T-cell (primary cell): Measurements from ENCODE around the gene MFN2. TPM values are rescaled to one million over a fixed set of nuclear protein-coding genes. Genes with fewer than 3 reads are reported as not detected.
A peak's percentile ranks its signal among the peaks of the same experiment; 100 is the strongest.
"Not testable (repeated sequence)": the region's sequence is repeated elsewhere in the genome, so short reads cannot be mapped to it uniquely, and the experiment has no call there.

ENCODE experiments used
- ATAC-seq, 4 experiments: fragments of 200-7000 bp in 3 of 4; fragments of 150-1000 bp in 1 of 4; cut with Tn5 transposase; replicated peaks in 1 of 4; 1 replicate in 3 of 4; 2 replicates in 1 of 4; pipeline ENCODE4 v1.10.0; 2021; ENCODE audit warnings: moderate library complexity in 3 of 4, mild to moderate bottlenecking in 2 of 4, moderate number of reproducible peaks in 1 of 4
- CTCF ChIA-PET, 2 donors: fragments of 300-600 bp; sonication (Branson Sonifier 250); formaldehyde crosslinking; loops; one replicate each; lab custom pipeline; 2022; ENCODE audit warnings: antibody characterized with exemption in 2 of 2; lab: Charles Lee
- POLR2A ChIA-PET, 2 donors: fragments of 300-600 bp; sonication (Branson Sonifier 250); formaldehyde crosslinking; loops; one replicate each; lab custom pipeline; 2022; ENCODE audit warnings: antibody characterized with exemption in 2 of 2; lab: Charles Lee
- DNase-seq, 35 experiments: peaks; one replicate each; pipeline versions ENCODE4 v3.0.0 to v3.0.0-alpha.2; 2013 to 2023
- H3K27ac ChIP-seq: one replicate; pipeline ENCODE4 v1.5.1; 2013; ENCODE audit warnings: low read length
- H3K27me3 ChIP-seq, 2 experiments: replicated peaks in 1 of 2; 1 replicate in 1 of 2; 2 replicates in 1 of 2; pipeline versions ENCODE4 v1.6.1 to v1.7.0; 2013; ENCODE audit warnings: low read length in 1 of 2, mixed read lengths in 1 of 2; ENCODE audit not compliant: control insufficient read depth in 2 of 2, insufficient read depth in 2 of 2; ENCODE audit errors: extremely low read depth in 1 of 2
- H3K36me3 ChIP-seq, 2 donors: 1 replicate in 1 of 2; 2 replicates in 1 of 2; pipeline versions ENCODE4 v1.6.1 to v1.7.0; 2013; ENCODE audit warnings: low read length in 1 of 2; ENCODE audit not compliant: control insufficient read depth in 2 of 2, insufficient read depth in 1 of 2; ENCODE audit errors: extremely low read depth in 1 of 2
- H3K4me1 ChIP-seq, 2 experiments: 1 replicate in 1 of 2; 2 replicates in 1 of 2; pipeline versions ENCODE4 v1.6.1 to v1.7.0; 2013; ENCODE audit warnings: low read length in 2 of 2, mixed read lengths in 1 of 2; ENCODE audit not compliant: insufficient read depth in 2 of 2, control insufficient read depth in 1 of 2; ENCODE audit errors: extremely low read depth in 1 of 2
- H3K4me3 ChIP-seq, 2 donors: 1 replicate in 1 of 2; 2 replicates in 1 of 2; pipeline versions ENCODE4 v1.5.1 to v1.7.0; 2013; ENCODE audit warnings: mild to moderate bottlenecking in 2 of 2, low read length in 1 of 2, moderate library complexity in 1 of 2; ENCODE audit not compliant: control insufficient read depth in 1 of 2; ENCODE audit errors: extremely low read depth in 1 of 2
- H3K9me3 ChIP-seq: 2 replicates; pipeline ENCODE4 v1.7.0; 2013
- H3K27ac Mint-ChIP-seq, 2 donors: one replicate each; pipeline ENCODE4 v1.8.0; 2020 to 2021; ENCODE audit warnings: mild to moderate bottlenecking in 2 of 2, mixed read lengths in 2 of 2
- H3K27me3 Mint-ChIP-seq, 2 donors: one replicate each; pipeline ENCODE4 v1.8.0; 2021 to 2022; ENCODE audit warnings: mixed read lengths in 2 of 2
- H3K36me3 Mint-ChIP-seq: one replicate; pipeline ENCODE4 v1.8.0; 2021; ENCODE audit warnings: mixed read lengths
- H3K4me1 Mint-ChIP-seq, 3 donors: one replicate each; pipeline ENCODE4 v1.8.0; 2020 to 2022; ENCODE audit warnings: mixed read lengths in 3 of 3, mild to moderate bottlenecking in 1 of 3
- H3K4me3 Mint-ChIP-seq, 3 donors: one replicate each; pipeline ENCODE4 v1.8.0; 2020 to 2022; ENCODE audit warnings: mild to moderate bottlenecking in 3 of 3, mixed read lengths in 3 of 3, moderate library complexity in 3 of 3
- H3K9me3 Mint-ChIP-seq, 3 donors: one replicate each; pipeline ENCODE4 v1.8.0; 2020 to 2022; ENCODE audit warnings: mixed read lengths in 3 of 3
- WGBS: methylation state at CpG from one replicate; pipeline ENCODE4 v1.1.5; 2013; ENCODE audit warnings: missing lambda C conversion rate; ENCODE audit not compliant: insufficient coverage; 5-methylcytosine and 5-hydroxymethylcytosine counted together
- total RNA-seq, 35 experiments: library from RNA in 6 of 35; stranded (reverse) in 6 of 35; fragments of 120-200 nt in 1 of 35; gene quantifications; one replicate each; pipeline versions ENCODE4 v1.2.1 to v1.2.4 and lab custom pipeline; 2013 to 2026

Gene MFN2
- total RNA-seq, 5 donors from 2014 or later (not counting 1 experiment from before 2014, with no cell fraction given), result 38.0 to 47.0 (median 40.7) TPM

DNA sequence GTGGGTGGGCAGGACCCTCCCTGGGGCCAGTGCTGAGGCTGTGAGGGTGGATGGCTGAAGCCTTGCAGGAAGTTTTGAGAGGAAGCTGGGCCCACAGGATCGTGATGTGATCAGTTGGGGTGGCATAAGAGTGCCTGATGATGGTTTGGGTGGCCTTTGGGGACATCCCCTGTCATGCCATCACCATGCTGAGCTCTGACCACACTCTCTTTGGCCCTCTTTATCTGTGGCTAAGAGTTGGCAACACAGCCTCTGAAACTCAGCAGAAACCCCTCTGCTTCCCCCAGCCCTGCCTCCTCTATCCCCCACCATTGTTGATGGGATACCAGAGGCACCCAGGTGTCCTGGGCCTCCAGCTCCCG is 58.9 kb downstream of the MFN2 start:
- no peak overlapping the region for H3K4me3 ChIP-seq
- ChIA-PET CTCF (no interaction called here), POLR2A (no interaction called here)
- H3K27ac Mint-ChIP-seq, result no peak overlapping the region
- no peaks in the 10 kb centered on the region for H3K27me3 Mint-ChIP-seq
- peaks cover 0 to 3% of the 10 kb centered on the region in 2 experiments for H3K4me1 ChIP-seq
- peaks cover 0 to 10% of the 10 kb centered on the region in 2 experiments for H3K27me3 ChIP-seq
- H3K27ac ChIP-seq, result no peak overlapping the region
- no peaks in the 10 kb centered on the region for H3K36me3 Mint-ChIP-seq
- H3K36me3 ChIP-seq, result peaks cover 0 to 8% of the 10 kb centered on the region in 2 donors
- DNase-seq, result no peak
- no peak for ATAC-seq
- H3K4me1 Mint-ChIP-seq, result peaks cover 0 to 2% (median 0%) of the 10 kb centered on the region in 3 donors
- H3K9me3 Mint-ChIP-seq, result no peaks in the 10 kb centered on the region
- no peaks in the 10 kb centered on the region for H3K9me3 ChIP-seq
- H3K4me3 Mint-ChIP-seq, result no peak overlapping the region
- no CpG with 5 or more reads among the region's 2 CpGs for WGBS

DNA sequence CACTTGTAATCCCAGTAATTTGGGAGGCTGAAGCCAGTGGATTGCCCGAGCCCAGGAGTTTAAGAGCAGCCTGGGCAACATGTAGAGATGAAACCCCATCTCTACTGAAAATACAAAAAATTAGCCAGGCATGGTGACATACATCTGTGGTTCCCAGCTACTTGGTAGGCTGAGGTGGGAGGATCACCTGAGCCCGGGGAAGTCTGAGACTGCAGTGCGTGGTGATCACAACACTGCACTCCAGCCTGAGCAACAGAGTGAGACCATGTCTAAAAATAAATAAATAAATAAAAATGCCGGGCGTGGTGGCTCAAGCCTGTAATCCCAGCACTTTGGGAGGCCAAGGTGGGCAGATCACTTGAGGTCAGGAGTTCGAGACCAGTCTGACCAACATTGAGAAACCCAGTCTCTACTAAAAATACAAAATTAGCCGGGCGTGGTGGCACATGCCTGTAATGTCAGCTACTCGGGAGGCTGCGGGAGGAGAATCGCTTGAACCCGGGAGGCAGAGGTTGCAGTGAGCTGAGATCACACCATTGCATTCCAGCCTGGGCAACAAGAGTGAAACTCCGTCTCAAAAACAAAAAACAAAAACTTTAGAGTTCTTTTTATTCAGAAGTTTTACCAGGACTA is 59.7 kb downstream of the MFN2 start:
- DNase-seq, H3K4me1 Mint-ChIP-seq, H3K27me3 Mint-ChIP-seq, H3K9me3 Mint-ChIP-seq, POLR2A ChIA-PET, ATAC-seq, H3K36me3 Mint-ChIP-seq, H3K9me3 ChIP-seq, H3K4me3 Mint-ChIP-seq, H3K4me3 ChIP-seq, H3K4me1 ChIP-seq, CTCF ChIA-PET, H3K27ac ChIP-seq, H3K27ac Mint-ChIP-seq, H3K36me3 ChIP-seq: not testable (repeated sequence)
- WGBS, result 85% methylated on average over 8 of the region's 13 CpGs
- H3K27me3 ChIP-seq, result peaks cover 0 to 12% of the 10 kb centered on the region in 2 experiments

DNA sequence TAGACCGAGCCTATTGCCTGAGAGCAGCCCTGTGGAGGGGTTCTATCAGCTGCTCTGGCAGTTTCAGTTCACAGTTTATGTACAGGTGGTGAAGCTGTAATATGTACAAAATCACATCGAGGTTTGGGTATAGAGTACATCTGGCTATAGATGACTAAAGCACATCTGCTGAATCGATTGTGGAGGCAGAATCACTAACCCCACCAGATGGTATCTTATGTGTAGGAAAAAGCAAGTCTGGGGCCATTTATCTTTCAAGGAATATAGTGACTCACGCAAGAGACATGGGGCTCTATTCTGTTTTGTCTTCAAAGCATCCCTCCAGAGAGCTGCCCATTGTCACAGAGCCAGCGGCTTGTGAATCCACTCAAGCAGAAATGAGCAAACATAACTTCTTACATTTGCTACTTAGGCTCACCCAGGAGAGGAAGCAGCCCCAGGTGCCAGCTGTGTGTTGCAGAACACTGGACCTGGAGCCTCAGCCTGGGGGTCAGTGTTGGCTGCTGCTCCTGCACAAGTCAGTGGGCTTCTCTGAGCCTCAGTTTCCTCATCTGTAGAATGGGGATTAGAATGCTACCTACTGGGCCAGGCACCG is 60.3 kb downstream of the MFN2 start:
- Mint-ChIP-seq H3K27ac (no peak overlapping the region), H3K36me3 (no peaks in the 10 kb centered on the region), H3K27me3 (no peaks in the 10 kb centered on the region), H3K4me1 (peaks cover 0 to 6% (median 0%) of the 10 kb centered on the region in 3 donors), H3K9me3 (no peaks in the 10 kb centered on the region), H3K4me3 (no peak overlapping the region)
- no peak for ATAC-seq
- ChIA-PET CTCF (no interaction called here), POLR2A (no interaction called here)
- Histone ChIP-seq H3K36me3 (no peaks in the 10 kb centered on the region), H3K27me3 (peaks cover 0 to 19% of the 10 kb centered on the region in 2 experiments), H3K4me3 (no peak overlapping the region), H3K9me3 (no peaks in the 10 kb centered on the region), H3K27ac (no peak overlapping the region), H3K4me1 (peaks cover 0 to 6% of the 10 kb centered on the region in 2 experiments)
- DNase-seq, result no peak
- WGBS, result no CpG with 5 or more reads among the region's 6 CpGs

DNA sequence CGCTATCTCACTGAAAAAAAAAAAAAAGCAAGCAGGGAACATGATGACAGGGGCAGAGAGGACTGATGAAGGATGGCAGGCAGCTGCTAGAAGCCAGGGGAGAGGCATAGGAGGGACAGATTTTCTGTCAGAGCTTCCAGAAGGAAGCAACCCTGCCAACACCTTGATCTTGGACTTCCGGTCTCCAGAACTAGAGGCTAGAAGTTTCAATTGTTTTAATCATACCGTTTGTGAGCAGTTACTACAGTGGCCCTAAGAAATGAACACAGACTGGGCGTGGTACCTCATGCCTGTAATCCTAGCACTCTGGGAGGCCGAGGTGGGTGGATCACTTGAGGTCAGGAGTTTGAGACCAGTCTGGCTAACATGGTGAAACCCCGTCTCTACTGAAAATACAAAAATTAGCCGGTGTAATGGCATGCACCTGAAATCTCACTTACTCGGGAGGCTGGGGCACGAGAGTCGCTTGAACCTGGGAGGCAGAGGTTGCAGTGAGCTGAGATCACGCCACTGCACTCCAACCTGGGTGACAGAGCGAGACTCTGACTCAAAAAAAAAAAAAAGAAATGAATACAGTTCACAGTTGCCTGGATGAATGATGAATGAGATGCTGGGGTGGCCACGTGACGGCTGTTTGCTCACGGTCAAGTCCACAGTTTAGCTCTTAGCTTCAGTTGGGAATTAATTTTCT is 64.1 kb downstream of the MFN2 start:
- H3K4me3 Mint-ChIP-seq, H3K4me1 Mint-ChIP-seq, H3K27ac ChIP-seq, H3K27ac Mint-ChIP-seq, H3K4me3 ChIP-seq, H3K27me3 Mint-ChIP-seq, DNase-seq, H3K36me3 ChIP-seq, H3K9me3 Mint-ChIP-seq, ATAC-seq, H3K9me3 ChIP-seq, H3K36me3 Mint-ChIP-seq: not testable (repeated sequence)
- WGBS, result 47% methylated on average over 9 of the region's 15 CpGs
- POLR2A ChIA-PET, result interaction anchor here in 1 of 2 donors (0.7 kb wide), 1 partner anchor 187 kb away, joined by 3 read pairs; no protein-coding TSS in a partner anchor
- CTCF ChIA-PET, result interaction anchor here in 1 of 2 donors (0.7 kb wide), 1 partner anchor 413 kb away, joined by 4 read pairs; no protein-coding TSS in a partner anchor
- Histone ChIP-seq H3K4me1 (peaks cover 0 to 27% of the 10 kb centered on the region in 2 experiments), H3K27me3 (peaks cover 0 to 32% of the 10 kb centered on the region in 2 experiments)

DNA sequence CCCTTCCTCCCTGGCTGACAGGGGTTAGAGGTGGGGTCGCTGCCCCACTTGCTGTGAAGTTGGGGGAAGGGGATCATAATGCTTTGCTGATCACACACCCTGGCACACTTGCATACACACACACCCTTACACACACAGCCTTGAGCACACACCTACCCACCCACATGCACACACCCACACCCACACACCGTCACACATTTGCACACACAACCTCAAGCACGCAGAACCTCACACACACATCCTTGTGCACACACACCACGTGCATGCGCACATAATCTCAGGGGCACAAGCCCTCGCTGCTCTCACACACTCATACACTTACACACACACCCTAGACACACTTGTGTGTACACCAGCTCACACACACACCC is 66.5 kb downstream of the MFN2 start:
- Mint-ChIP-seq H3K4me1 (peaks cover 0 to 7% (median 1%) of the 10 kb centered on the region in 3 donors), H3K4me3 (no peak overlapping the region), H3K36me3 (no peaks in the 10 kb centered on the region), H3K27me3 (no peaks in the 10 kb centered on the region), H3K27ac (no peak overlapping the region), H3K9me3 (no peaks in the 10 kb centered on the region)
- peaks cover 0 to 26% of the 10 kb centered on the region in 2 experiments for H3K27me3 ChIP-seq
- POLR2A ChIA-PET, result no interaction called here
- ATAC-seq, result no peak
- DNase-seq, result no peak
- H3K4me1 ChIP-seq, result peaks cover 0 to 29% of the 10 kb centered on the region in 2 experiments
- no peak overlapping the region for H3K4me3 ChIP-seq
- no peaks in the 10 kb centered on the region for H3K9me3 ChIP-seq
- CTCF ChIA-PET, result no interaction called here
- 54% methylated on average over 5 of the region's 6 CpGs for WGBS
- H3K27ac ChIP-seq, result no peak overlapping the region
- H3K36me3 ChIP-seq, result no peaks in the 10 kb centered on the region

DNA sequence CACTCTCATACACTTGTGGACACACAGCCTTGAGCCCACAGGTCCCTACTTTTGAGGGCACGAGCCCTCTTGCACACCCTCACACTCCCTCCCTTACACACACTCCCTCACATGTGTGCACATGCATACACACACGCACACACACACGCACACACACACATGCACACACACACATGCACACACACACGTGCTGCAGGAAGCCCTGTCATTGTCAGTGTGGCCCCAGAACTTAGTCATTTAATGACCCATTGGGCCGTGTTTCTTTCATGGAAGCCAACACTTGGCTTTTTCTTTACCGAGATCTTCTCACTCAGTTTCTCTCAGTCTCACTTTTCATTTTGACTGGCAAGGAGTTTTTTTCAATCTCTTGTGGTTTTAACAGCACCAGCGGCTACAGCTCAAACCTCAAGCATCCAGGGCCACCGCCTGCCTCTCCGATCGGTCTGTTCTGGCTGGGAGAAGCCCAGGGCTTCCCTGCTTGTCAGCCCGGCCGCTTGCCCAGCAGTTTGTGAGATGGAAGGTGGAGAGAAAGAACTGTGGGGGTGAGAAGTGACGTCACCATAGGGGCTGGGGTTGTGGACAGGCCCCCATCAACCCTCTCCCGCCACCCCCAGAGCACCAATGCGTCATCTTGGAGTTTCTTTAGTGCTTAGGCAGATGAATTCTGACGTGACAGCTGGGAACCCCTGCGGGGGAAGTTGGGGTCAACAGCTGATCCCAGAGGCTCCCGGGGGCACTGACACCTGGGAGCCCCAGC is 67.1 kb downstream of the MFN2 start:
- ATAC-seq (peak; percentile 62 to 73 (median 68)), DNase-seq (peak in 24 of 35 experiments; percentile 3 to 62 (median 23))
- H3K4me3 ChIP-seq, result peak overlapping the region in 1 of 2 donors; percentile 27
- H3K4me1 Mint-ChIP-seq, result peaks cover 4 to 13% (median 7%) of the 10 kb centered on the region in 3 donors
- H3K27ac Mint-ChIP-seq, result no peak overlapping the region
- H3K36me3 ChIP-seq, result no peaks in the 10 kb centered on the region
- peaks cover 0 to 34% of the 10 kb centered on the region in 2 experiments for H3K4me1 ChIP-seq
- no peak overlapping the region for H3K4me3 Mint-ChIP-seq
- H3K27me3 Mint-ChIP-seq, result no peaks in the 10 kb centered on the region
- ChIA-PET CTCF (no interaction called here), POLR2A (no interaction called here)
- no peak overlapping the region for H3K27ac ChIP-seq
- WGBS, result 8% methylated on average over 8 of the region's 18 CpGs
- H3K36me3 Mint-ChIP-seq, result no peaks in the 10 kb centered on the region
- H3K9me3 ChIP-seq, result no peaks in the 10 kb centered on the region
- H3K9me3 Mint-ChIP-seq, result no peaks in the 10 kb centered on the region
- peaks cover 0 to 27% of the 10 kb centered on the region in 2 experiments for H3K27me3 ChIP-seq
